ENCODE data around the gene NDUFV1.
"Not testable (repeated sequence)": the region's sequence is repeated elsewhere in the genome, so short reads cannot be mapped to it uniquely, and the experiment has no call there.

NDUFV1 gene

DNA sequence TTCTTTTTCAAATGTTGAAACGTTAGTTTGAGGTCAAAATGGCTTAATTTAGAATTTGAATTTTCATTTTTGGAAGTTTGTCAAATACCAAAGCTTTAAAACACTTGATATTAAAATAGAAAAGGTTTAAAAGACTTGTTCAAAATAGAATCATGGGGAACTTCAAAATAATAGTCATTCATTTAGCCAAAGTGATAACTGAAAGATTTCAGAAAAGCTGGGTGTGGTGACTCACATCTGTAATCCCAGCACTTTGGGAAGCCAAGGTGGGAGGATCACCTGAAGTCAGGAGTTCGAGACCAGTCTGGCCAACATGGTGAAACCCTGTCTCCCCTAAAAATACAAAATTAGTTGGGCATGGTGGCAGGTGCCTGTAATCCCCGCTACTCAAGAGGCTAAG lies 12.3 kb upstream of the NDUFV1 start:
- Histone ChIP-seq H2AFZ (no peak overlapping the region), H3K9ac (no peak overlapping the region), H3K79me2 (no peaks in the 10 kb centered on the region), H3K4me1 (no peaks in the 10 kb centered on the region), H3K27ac (no peak overlapping the region), H3K9me3 (ENCODE audit: control insufficient read depth, low read length) (no peaks in the 10 kb centered on the region), H3K36me3 (ENCODE audit: control insufficient read depth, insufficient read depth, low read length) (no peaks in the 10 kb centered on the region), H3K4me3 (ENCODE audit: low read depth, low read length) (no peak overlapping the region), H3K27me3 (ENCODE audit: control insufficient read depth, insufficient read depth, low read length) (no peaks in the 10 kb centered on the region), H3K4me2 (ENCODE audit: low read length) (no peak overlapping the region)
- no peak for TF ChIP-seq CTCF (IDR thresholded peaks at IDR 0.05)

GRCh38 chr11:67596753-67597300 lies 9.9 kb upstream of the NDUFV1 start:
- no peaks in the 10 kb centered on the region for H3K36me3 ChIP-seq (ENCODE audit: control insufficient read depth, insufficient read depth, low read length)
- H3K79me2 ChIP-seq: no peaks in the 10 kb centered on the region
- H3K27ac ChIP-seq: no peak overlapping the region
- H3K27me3 ChIP-seq (ENCODE audit: control insufficient read depth, insufficient read depth, low read length): no peaks in the 10 kb centered on the region
- H3K4me3 ChIP-seq (ENCODE audit: low read depth, low read length): no peak overlapping the region
- no peak overlapping the region for H2AFZ ChIP-seq
- no peak for TF ChIP-seq CTCF (IDR thresholded peaks at IDR 0.05)
- no peaks in the 10 kb centered on the region for H3K9me3 ChIP-seq (ENCODE audit: control insufficient read depth, low read length)
- no peaks in the 10 kb centered on the region for H3K4me1 ChIP-seq
- H3K9ac ChIP-seq: no peak overlapping the region
- H3K4me2 ChIP-seq (ENCODE audit: low read length): no peak overlapping the region

GRCh38 chr11:67597458-67597857 lies 9.3 kb upstream of the NDUFV1 start:
- not testable (repeated sequence) for H3K9ac ChIP-seq; H3K4me3 ChIP-seq (ENCODE audit: low read depth, low read length); H2AFZ ChIP-seq; H3K9me3 ChIP-seq (ENCODE audit: control insufficient read depth, low read length); H3K27ac ChIP-seq; H3K27me3 ChIP-seq (ENCODE audit: control insufficient read depth, insufficient read depth, low read length); H3K4me1 ChIP-seq; H3K4me2 ChIP-seq (ENCODE audit: low read length); H3K79me2 ChIP-seq; H3K36me3 ChIP-seq (ENCODE audit: control insufficient read depth, insufficient read depth, low read length)

DNA sequence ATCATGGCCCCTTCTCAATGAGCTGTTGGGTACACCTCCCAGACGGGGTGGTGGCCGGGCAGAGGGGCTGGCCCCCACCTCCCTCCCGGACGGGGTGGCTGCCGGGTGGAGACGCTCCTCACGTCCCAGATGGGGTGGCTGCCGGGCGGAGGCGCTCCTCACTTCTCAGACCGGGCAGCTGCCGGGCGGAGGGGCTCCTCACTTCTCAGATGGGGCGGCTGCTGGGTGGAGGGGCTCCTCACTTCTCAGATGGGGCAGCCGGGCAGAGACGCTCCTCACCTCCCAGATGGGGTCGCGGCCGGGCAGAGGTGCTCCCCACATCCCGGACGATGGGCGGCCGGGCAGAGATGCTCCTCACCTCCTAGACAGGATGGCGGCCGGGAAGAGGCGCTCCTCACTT lies 8.8 kb upstream of the NDUFV1 start:
- not testable (repeated sequence) for H3K27ac ChIP-seq; H3K79me2 ChIP-seq; H3K9me3 ChIP-seq (ENCODE audit: control insufficient read depth, low read length); H3K4me2 ChIP-seq (ENCODE audit: low read length); H3K9ac ChIP-seq; H3K27me3 ChIP-seq (ENCODE audit: control insufficient read depth, insufficient read depth, low read length); H3K36me3 ChIP-seq (ENCODE audit: control insufficient read depth, insufficient read depth, low read length); H2AFZ ChIP-seq; H3K4me1 ChIP-seq; H3K4me3 ChIP-seq (ENCODE audit: low read depth, low read length)

GRCh38 chr11:67599149-67599548 lies 7.6 kb upstream of the NDUFV1 start:
- Histone ChIP-seq H3K4me3 (ENCODE audit: low read depth, low read length) (no peak overlapping the region), H3K27ac (no peak overlapping the region), H2AFZ (no peak overlapping the region), H3K36me3 (ENCODE audit: control insufficient read depth, insufficient read depth, low read length) (no peaks in the 10 kb centered on the region), H3K4me2 (ENCODE audit: low read length) (no peak overlapping the region), H3K27me3 (ENCODE audit: control insufficient read depth, insufficient read depth, low read length) (no peaks in the 10 kb centered on the region), H3K4me1 (no peaks in the 10 kb centered on the region), H3K79me2 (no peaks in the 10 kb centered on the region), H3K9me3 (ENCODE audit: control insufficient read depth, low read length) (no peaks in the 10 kb centered on the region), H3K9ac (no peak overlapping the region)
- TF ChIP-seq CTCF (IDR thresholded peaks at IDR 0.05): no peak

DNA sequence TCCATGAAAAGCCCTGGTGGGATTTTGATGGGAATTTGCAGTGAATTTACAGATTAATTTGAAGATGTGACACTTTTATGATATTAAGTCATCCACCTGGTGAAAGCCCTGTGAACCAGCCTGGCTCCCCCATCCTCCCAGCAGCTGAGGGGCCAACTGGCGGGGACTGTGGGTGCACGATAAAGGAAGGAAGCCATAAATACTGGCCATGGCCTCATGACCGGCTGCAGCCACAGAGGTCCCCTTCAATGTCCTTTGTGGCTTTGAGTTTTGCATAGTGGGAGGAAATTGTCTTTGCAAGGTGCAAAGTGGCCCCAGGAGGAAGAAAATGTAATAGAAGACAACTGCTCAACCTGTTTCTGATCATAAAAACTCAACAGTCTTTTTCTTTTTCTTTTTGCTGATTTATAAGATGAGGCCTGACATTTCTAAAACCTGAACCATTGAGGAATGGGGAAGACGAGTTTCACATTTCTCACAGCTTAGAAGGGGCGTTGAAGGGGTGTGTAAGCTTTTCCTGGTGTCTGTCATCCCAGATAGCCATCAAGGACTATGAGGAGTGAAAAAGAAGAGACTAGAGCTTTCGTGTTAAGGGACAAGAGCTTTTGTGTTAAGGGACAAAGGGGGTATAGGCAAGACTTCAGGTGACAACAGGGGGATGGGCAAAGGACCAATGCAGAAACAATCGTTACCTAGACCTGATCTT lies 6.3 kb upstream of the NDUFV1 start:
- Histone ChIP-seq H3K9me3 (ENCODE audit: control insufficient read depth, low read length) (no peaks in the 10 kb centered on the region), H3K27ac (no peak overlapping the region), H3K4me3 (ENCODE audit: low read depth, low read length) (no peak overlapping the region), H3K27me3 (ENCODE audit: control insufficient read depth, insufficient read depth, low read length) (no peaks in the 10 kb centered on the region), H3K36me3 (ENCODE audit: control insufficient read depth, insufficient read depth, low read length) (no peaks in the 10 kb centered on the region), H3K79me2 (no peaks in the 10 kb centered on the region), H3K9ac (no peak overlapping the region), H2AFZ (no peak overlapping the region), H3K4me1 (no peaks in the 10 kb centered on the region), H3K4me2 (ENCODE audit: low read length) (no peak overlapping the region)
- no peak for TF ChIP-seq CTCF (IDR thresholded peaks at IDR 0.05)

Measured in parathyroid adenoma (tissue), 2 donors.